Activated T-helper 2 cell treated with anti-CD3 and anti-CD28 coated beads, Interferon-gamma antibody, Interleukin-2, Interleukin-4, amounts not matched to agents 10 μg/mL and 5 μg/mL and 100 μg/mL, durations not matched to agents 14 hours and 24 hours and 36 hours (primary cell): ENCODE measurements around the gene TEF. TPM values are rescaled to one million over a fixed set of nuclear protein-coding genes. Genes with fewer than 3 reads are reported as not detected.

ENCODE experiments used
- DNase-seq: peaks from one replicate; pipeline ENCODE4 v3.0.0; 2021; ENCODE audit warnings: low spot score
- H3K27ac Mint-ChIP-seq: one replicate; pipeline ENCODE4 v1.8.0; 2021; ENCODE audit warnings: mixed read lengths
- H3K27me3 Mint-ChIP-seq: one replicate; pipeline ENCODE4 v1.8.0; 2021; ENCODE audit warnings: low read depth, mixed read lengths
- H3K36me3 Mint-ChIP-seq: one replicate; pipeline ENCODE4 v1.8.0; 2021; ENCODE audit warnings: low read depth, mixed read lengths
- H3K4me1 Mint-ChIP-seq: one replicate; pipeline ENCODE4 v1.8.0; 2021; ENCODE audit warnings: low read depth, mixed read lengths
- H3K4me3 Mint-ChIP-seq: one replicate; pipeline ENCODE4 v1.8.0; 2021; ENCODE audit warnings: low read depth, mild to moderate bottlenecking, moderate library complexity, mixed read lengths
- H3K9me3 Mint-ChIP-seq: one replicate; pipeline ENCODE4 v1.8.0; 2021; ENCODE audit warnings: mixed read lengths
- intact Hi-C: fragments of 100-400 bp; cut with micrococcal nuclease; formaldehyde crosslinking; loops from one replicate; pipeline ENCODE4 v1.15.1; 2023
- total RNA-seq: library from RNA; stranded (reverse); gene quantifications from 2 replicates; pipeline ENCODE4 v1.2.3, GENCODE V29; 2022

Gene TEF
- total RNA-seq, 1 donor from 2014 or later: 1.7 TPM

DNA sequence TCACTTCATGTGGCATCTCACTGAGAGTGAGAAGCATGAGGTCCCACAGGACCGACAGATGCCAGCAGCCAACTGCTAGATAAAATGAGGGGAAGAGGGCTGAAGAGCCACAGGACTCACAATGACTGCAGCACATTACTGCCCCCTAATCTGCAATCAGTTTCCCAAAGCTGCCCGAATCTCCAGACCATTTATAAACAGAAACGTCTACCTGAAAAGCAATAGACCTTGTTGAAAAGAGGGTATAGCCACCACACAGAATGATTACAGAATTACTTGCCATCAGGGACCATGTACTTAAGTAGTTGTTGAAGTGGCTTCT is 12.4 kb upstream of the TEF start:
- intact Hi-C loops: no loop called here
- Mint-ChIP-seq H3K36me3 (no peaks in the 10 kb centered on the region), H3K4me1 (no peaks in the 10 kb centered on the region), H3K4me3 (no peak overlapping the region), H3K27ac (no peak overlapping the region), H3K9me3 (no peaks in the 10 kb centered on the region), H3K27me3 (peaks cover 18% of the 10 kb centered on the region)
- no peak for DNase-seq

DNA sequence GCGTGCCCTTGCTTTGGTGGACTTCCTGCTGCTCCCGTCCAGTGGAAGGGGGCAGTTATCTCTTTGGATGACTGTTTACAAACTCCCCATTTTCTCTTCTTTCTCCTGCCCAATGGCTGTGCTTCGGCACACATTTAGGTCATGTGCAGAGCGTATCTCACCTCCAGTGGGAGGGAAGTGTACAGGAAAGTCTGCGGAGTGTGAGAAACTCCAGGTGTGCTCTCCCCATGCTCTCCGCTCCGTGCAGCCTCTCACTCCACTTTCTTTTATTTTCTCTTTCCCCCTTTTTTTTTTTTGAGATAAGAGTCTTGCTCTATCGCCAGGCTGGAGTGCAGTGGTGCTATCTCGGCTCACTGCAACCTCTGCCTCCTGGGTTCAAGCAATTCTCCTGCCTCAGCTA is 11.9 kb upstream of the TEF start:
- no peaks in the 10 kb centered on the region for H3K4me1 Mint-ChIP-seq
- H3K4me3 Mint-ChIP-seq: no peak overlapping the region
- H3K36me3 Mint-ChIP-seq: no peaks in the 10 kb centered on the region
- no peak overlapping the region for H3K27ac Mint-ChIP-seq
- H3K27me3 Mint-ChIP-seq: peaks cover 21% of the 10 kb centered on the region
- H3K9me3 Mint-ChIP-seq: no peaks in the 10 kb centered on the region
- DNase-seq: no peak
- intact Hi-C loops: no loop called here

DNA sequence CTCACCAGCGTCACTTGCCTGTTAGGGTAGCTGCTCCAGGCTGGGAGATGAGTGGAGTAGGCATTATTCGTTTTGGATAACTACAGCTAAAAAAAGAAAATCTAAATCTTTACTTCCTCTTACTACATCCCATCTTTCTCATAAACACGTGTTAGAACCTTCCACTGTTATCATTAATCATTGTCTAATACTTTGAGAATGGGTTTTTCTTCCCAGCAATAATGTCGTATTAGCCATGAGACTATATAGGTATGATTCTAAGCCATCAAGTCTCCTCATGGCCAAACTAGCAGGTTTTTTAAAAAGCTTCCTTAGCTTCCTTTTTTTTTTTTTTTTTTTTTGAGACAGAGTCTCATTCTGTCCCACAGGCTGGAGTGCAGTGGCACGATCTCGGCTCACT is 3.9 kb upstream of the TEF start:
- Mint-ChIP-seq H3K27ac (no peak overlapping the region), H3K4me3 (no peak overlapping the region), H3K36me3 (no peaks in the 10 kb centered on the region), H3K9me3 (no peaks in the 10 kb centered on the region), H3K27me3 (peaks cover 8% of the 10 kb centered on the region), H3K4me1 (peaks cover 6% of the 10 kb centered on the region)
- intact Hi-C loops: no loop called here
- no peak for DNase-seq

DNA sequence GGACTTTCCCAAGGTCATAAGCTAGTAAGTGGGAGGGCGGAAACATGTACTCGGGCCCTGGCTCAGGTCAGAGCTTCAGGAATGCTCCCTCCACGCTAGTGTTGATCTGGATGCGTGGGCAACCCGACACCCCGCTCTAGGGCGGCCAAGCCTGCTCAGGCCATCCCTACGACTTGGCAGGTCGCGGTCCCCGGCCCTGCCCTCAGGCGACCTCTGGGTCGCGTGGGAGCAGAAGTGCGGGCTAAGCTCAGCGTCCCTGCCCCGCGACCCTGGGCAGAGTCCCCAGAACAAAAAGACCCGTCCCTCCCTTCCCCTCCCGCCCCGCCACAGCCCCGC is 781 bp upstream of the TEF start:
- Mint-ChIP-seq H3K27me3 (peaks cover 4% of the 10 kb centered on the region), H3K4me3 (peak overlapping the region; percentile 87), H3K4me1 (peaks cover 6% of the 10 kb centered on the region), H3K27ac (peak overlapping the region; percentile 46), H3K36me3 (no peaks in the 10 kb centered on the region), H3K9me3 (no peaks in the 10 kb centered on the region)
- DNase-seq: no peak
- intact Hi-C loops: loop anchor here (1.0 to 2.0 kb wide), 2 partner anchors 87 to 94 kb away; partner anchors contain the start of genes PHF5A and RANGAP1

DNA sequence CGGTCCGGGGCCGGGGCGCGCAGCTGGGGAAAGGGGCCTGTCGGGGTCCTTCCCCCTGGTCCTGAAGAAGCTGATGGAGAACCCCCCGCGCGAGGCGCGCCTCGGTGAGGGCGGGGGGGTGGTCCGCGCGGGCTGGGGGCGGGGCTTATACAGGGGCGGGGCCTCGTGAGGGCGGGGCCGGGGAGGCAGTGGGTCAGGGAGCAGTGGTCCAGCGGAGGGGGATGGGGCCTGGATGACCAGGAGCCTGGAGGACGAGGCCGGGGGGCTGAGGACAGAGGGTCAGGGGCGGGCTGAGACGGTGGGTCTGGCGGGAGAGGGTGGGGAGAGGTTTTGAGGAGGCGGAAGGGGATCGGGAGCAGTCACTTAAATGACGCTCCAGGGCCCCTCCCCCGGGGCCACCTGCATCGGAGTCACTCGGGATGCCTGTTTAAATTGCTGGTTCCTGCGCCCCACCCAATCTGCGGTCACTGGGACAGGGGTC is 396 bp downstream of the TEF start:
- peak overlapping the region; percentile 82 for H3K27ac Mint-ChIP-seq
- intact Hi-C loops: no loop called here
- H3K27me3 Mint-ChIP-seq: peaks cover 2% of the 10 kb centered on the region
- peak overlapping the region; percentile 87 for H3K4me3 Mint-ChIP-seq
- H3K36me3 Mint-ChIP-seq: no peaks in the 10 kb centered on the region
- no peaks in the 10 kb centered on the region for H3K9me3 Mint-ChIP-seq
- H3K4me1 Mint-ChIP-seq: peaks cover 6% of the 10 kb centered on the region
- peak; percentile 63 for DNase-seq

DNA sequence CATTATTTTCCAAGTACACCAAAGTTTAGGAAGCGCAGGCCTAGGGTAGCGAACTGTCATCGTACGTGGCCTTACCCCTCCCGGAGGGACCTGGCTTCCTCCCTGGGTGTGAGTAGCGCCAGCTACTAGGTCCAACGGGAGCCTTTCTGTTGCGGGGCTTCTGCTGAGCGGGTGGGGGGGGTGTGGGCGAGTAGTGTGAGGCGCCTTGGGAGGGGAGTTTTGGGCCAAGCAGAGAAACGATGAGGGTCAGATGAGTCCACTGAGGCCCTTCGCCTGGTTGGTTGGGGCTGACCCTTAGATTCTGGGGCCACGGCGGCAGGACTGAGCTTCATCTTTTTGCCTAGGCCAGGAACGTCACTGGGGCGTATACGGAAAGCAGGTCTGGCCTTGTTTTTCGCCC is 868 bp downstream of the TEF start:
- intact Hi-C loops: no loop called here
- peak overlapping the region; percentile 83 for H3K4me3 Mint-ChIP-seq
- H3K9me3 Mint-ChIP-seq: no peaks in the 10 kb centered on the region
- H3K4me1 Mint-ChIP-seq: peaks cover 6% of the 10 kb centered on the region
- no peak for DNase-seq
- H3K36me3 Mint-ChIP-seq: no peaks in the 10 kb centered on the region
- no peaks in the 10 kb centered on the region for H3K27me3 Mint-ChIP-seq
- peak overlapping the region; percentile 82 for H3K27ac Mint-ChIP-seq

DNA sequence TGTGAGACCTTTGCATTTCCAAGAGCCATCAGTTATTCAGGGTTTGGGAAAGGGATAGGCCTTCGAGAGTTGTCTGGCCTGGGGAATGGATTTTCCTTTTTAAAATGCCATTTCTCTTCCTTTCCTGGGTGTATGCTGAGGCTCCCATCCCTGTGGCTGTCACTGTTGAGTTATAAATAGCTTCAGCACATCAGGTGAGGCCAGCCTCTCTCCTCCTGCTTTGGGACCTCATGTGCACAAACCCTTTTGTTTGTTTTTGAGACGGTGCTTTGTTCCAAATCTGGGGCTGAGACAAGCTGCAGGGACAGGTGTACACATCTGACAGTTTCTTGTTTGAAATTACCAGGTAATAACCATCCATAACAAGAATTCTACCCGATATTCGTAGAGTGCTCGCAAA is 1.3 kb downstream of the TEF start:
- Mint-ChIP-seq H3K9me3 (no peaks in the 10 kb centered on the region), H3K36me3 (no peaks in the 10 kb centered on the region), H3K4me1 (peaks cover 6% of the 10 kb centered on the region), H3K27me3 (no peaks in the 10 kb centered on the region), H3K4me3 (peak overlapping the region; percentile 74), H3K27ac (peak overlapping the region; percentile 4)
- DNase-seq: no peak
- intact Hi-C loops: no loop called here

DNA sequence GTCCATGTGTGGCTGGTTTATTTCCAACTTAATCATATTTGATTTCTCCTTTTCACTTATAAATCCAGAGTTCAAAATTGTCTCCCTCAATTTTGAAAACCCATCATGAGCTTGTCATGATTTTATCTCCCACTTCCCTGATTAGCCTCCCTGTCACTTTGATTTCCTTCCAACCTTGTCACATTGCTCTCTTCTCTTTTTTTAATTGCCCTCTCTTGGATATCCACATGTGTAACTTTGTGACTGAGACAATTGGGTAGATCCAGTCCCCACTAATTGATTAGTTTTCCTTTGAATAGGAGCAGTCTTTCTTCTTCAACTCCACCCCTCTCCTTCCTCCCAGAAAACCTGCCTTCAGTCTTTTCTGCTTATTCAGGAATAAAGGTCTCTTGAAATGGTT is 2.4 kb downstream of the TEF start:
- no peaks in the 10 kb centered on the region for H3K9me3 Mint-ChIP-seq
- no peaks in the 10 kb centered on the region for H3K36me3 Mint-ChIP-seq
- intact Hi-C loops: no loop called here
- H3K27ac Mint-ChIP-seq: no peak overlapping the region
- peaks cover 6% of the 10 kb centered on the region for H3K4me1 Mint-ChIP-seq
- DNase-seq: no peak
- H3K4me3 Mint-ChIP-seq: no peak overlapping the region
- H3K27me3 Mint-ChIP-seq: no peaks in the 10 kb centered on the region

DNA sequence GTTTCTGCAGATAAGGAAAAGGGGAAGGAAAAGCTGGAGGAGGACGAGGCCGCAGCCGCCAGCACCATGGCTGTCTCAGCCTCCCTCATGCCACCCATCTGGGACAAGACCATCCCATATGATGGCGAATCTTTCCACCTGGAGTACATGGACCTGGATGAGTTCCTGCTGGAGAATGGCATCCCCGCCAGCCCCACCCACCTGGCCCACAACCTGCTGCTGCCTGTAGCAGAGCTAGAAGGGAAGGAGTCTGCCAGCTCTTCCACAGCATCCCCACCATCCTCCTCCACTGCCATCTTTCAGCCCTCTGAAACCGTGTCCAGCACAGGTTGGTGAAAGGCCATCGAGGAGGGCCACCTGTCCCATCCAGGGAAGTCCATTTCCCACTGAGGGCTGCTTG is 5.6 kb downstream of the TEF start:
- Mint-ChIP-seq H3K27me3 (no peaks in the 10 kb centered on the region), H3K27ac (no peak overlapping the region), H3K4me3 (no peak overlapping the region), H3K9me3 (no peaks in the 10 kb centered on the region), H3K4me1 (no peaks in the 10 kb centered on the region), H3K36me3 (no peaks in the 10 kb centered on the region)
- intact Hi-C loops: no loop called here
- DNase-seq: no peak

DNA sequence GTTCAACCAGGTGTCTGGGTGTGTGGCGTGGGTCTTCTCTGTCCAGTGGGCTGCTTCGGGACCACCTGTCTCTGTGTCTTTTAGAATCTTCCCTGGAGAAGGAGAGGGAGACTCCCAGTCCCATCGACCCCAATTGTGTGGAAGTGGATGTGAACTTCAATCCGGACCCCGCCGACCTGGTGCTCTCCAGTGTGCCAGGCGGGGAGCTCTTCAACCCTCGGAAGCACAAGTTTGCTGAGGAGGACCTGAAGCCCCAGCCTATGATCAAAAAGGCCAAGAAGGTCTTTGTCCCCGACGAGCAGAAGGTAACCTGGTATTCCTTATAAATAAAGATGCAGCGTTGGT is 12.2 kb downstream of the TEF start:
- Mint-ChIP-seq H3K36me3 (no peaks in the 10 kb centered on the region), H3K27ac (no peak overlapping the region), H3K4me1 (no peaks in the 10 kb centered on the region), H3K27me3 (no peaks in the 10 kb centered on the region), H3K4me3 (no peak overlapping the region), H3K9me3 (no peaks in the 10 kb centered on the region)
- intact Hi-C loops: no loop called here
- DNase-seq: no peak

DNA sequence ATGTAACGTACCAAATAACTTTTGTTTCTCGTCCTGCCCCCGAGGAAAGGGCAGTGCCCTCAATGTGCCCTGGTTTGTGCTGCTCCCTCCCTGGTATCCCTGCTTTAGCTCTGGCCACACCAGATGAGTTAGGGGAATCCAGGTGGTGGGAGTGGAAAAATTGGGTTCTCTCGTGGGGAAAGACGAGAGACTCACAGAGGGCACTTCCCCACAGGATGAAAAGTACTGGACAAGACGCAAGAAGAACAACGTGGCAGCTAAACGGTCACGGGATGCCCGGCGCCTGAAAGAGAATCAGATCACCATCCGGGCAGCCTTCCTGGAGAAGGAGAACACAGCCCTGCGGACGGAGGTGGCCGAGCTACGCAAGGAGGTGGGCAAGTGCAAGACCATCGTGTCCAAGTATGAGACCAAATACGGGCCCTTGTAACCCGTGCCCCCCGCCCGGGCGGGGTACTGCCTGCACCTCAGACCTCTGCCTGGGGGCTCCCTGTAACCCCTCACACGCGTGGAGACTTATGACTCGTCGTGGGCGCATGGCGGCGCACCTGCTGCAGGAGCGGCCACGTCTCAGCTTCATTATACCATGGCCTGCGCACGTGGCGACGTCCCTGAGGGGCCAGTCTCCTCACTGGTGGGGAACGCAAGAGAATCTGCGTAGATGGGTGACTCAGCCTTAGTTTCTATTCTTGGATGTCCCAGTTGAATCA is 13.9 kb downstream of the TEF start:
- no peaks in the 10 kb centered on the region for H3K36me3 Mint-ChIP-seq
- no peaks in the 10 kb centered on the region for H3K4me1 Mint-ChIP-seq
- no peak overlapping the region for H3K4me3 Mint-ChIP-seq
- no peak overlapping the region for H3K27ac Mint-ChIP-seq
- H3K27me3 Mint-ChIP-seq: no peaks in the 10 kb centered on the region
- H3K9me3 Mint-ChIP-seq: no peaks in the 10 kb centered on the region
- intact Hi-C loops: no loop called here
- no peak for DNase-seq

DNA sequence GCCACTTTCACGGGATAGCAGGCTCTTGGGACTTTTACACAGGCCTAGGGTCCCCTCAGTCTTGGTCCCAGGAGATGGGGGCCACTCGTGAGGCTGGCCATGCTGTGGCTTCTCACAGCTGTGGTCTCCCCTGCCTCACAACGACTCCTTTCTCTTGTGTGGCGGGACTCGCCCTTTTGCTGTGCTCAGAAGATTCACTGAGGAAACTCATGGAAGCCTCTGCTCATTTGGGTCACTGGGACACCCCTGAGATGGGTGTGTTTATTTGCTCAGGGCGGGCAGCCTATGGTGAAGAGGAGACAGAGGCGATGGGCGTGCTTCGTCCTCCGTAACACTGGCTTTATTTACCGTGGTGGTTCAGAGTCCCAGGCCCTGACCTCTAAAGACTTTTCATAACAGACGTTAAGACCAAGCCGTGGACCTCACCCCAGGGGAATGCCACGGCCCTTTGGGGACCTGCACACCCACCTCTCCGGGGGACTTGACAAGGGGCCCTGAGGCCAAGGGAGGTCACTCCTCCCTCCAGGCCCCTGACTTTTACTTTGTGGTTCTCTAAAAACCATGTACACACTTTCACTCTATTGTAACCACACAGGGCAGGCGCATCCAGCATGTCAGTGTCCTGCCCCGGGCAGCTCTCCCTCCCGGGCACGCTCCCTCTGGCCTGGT is 15.5 kb downstream of the TEF start:
- intact Hi-C loops: no loop called here
- Mint-ChIP-seq H3K27me3 (no peaks in the 10 kb centered on the region), H3K4me1 (no peaks in the 10 kb centered on the region), H3K36me3 (no peaks in the 10 kb centered on the region), H3K4me3 (no peak overlapping the region), H3K9me3 (no peaks in the 10 kb centered on the region), H3K27ac (no peak overlapping the region)
- DNase-seq: no peak

DNA sequence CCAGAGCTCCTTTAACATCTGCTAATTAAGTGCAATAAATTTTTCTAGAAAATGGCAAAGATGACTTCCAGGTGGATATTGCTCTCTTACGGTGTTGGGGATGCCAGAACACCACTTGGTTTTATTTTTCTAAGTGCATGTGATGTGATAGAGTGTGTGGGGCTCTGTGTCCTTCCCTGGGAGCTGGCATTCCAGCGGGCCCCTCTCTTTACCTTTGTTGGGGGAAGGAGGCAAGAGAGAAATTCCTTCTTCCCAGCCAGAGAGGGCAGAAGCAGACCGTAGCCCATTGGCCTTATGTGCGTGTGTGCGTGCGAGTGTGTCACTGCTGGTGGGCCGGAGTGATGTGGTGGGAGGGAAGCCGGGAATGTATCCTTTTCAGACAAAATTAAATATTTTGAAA is 17.2 kb downstream of the TEF start:
- no peaks in the 10 kb centered on the region for H3K27me3 Mint-ChIP-seq
- peaks cover 4% of the 10 kb centered on the region for H3K4me1 Mint-ChIP-seq
- H3K36me3 Mint-ChIP-seq: no peaks in the 10 kb centered on the region
- intact Hi-C loops: no loop called here
- H3K9me3 Mint-ChIP-seq: no peaks in the 10 kb centered on the region
- no peak overlapping the region for H3K4me3 Mint-ChIP-seq
- DNase-seq: no peak
- no peak overlapping the region for H3K27ac Mint-ChIP-seq
